Activated CD4-positive, alpha-beta T cell treated with anti-CD3 and anti-CD28 coated beads, Interleukin-2, amount 10 ng/mL, durations not matched to agents 7 days and 5 days (primary cell): ENCODE results near the gene RANBP3. TPM values are rescaled to one million over a fixed set of nuclear protein-coding genes. Genes with fewer than 3 reads are reported as not detected.

ENCODE experiments used
- CTCF ChIA-PET: fragments of 350-600 bp; sonication (Branson Sonifier 250); formaldehyde crosslinking; loops from one replicate; lab custom pipeline; 2021; ENCODE audit warnings: antibody characterized with exemption; lab: Charles Lee
- POLR2A ChIA-PET: fragments of 350-600 bp; sonication (Branson Sonifier 250); formaldehyde crosslinking; loops from one replicate; lab custom pipeline; 2021; ENCODE audit warnings: antibody characterized with exemption; lab: Charles Lee
- DNase-seq: peaks from one replicate; pipeline ENCODE4 v3.0.0-alpha.2; 2020
- H3K27ac Mint-ChIP-seq: one replicate; pipeline ENCODE4 v1.8.0; 2021; ENCODE audit warnings: mild to moderate bottlenecking, moderate library complexity, mixed read lengths
- H3K27me3 Mint-ChIP-seq: one replicate; pipeline ENCODE4 v1.8.0; 2021; ENCODE audit warnings: mixed read lengths
- H3K36me3 Mint-ChIP-seq: one replicate; pipeline ENCODE4 v1.8.0; 2021; ENCODE audit warnings: low read depth, mixed read lengths
- H3K4me1 Mint-ChIP-seq: one replicate; pipeline ENCODE4 v1.8.0; 2021; ENCODE audit warnings: mixed read lengths
- H3K4me3 Mint-ChIP-seq: one replicate; pipeline ENCODE4 v1.8.0; 2021; ENCODE audit warnings: mild to moderate bottlenecking, moderate library complexity, mixed read lengths
- H3K9me3 Mint-ChIP-seq: one replicate; pipeline ENCODE4 v1.8.0; 2021; ENCODE audit warnings: mixed read lengths
- total RNA-seq, 2 experiments: library from RNA; stranded (reverse); gene quantifications; one replicate each; pipeline ENCODE4 v1.2.3, GENCODE V29; 2021

Gene RANBP3
- total RNA-seq, 2 experiments from 2014 or later: 97.4 to 98.0 TPM

DNA sequence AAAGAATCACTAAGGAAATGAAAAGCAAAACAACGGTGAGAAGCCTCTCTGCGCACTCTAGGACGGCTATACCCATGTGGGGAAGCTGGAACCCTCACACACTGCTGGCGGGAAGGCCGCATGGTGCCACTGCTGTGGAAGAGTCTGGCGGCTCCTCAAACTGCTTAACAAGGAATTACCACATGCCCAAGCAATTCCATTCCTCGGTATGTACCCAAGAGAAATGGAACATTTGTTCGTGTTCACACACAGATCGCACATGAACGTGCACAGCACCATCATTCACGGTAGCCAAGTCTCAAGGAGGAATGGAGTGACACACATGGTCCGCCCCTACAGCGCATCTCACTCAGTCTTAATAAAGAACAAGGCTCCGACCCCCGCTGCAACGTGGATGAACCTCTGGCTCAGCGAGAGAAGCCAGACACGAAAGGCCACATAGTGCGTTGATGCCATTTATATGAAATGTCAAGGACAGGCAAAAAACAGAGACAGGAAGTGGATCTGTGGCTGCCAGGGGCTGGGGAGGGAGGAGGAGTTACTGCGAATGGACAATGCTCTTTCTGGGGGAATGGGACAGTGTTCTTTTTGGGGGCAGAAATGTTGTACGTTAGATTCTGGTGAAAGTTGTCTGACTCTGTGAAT lies 56.3 kb downstream of the RANBP3 start:
- no peak overlapping the region for H3K4me3 Mint-ChIP-seq
- H3K4me1 Mint-ChIP-seq: no peaks in the 10 kb centered on the region
- no peaks in the 10 kb centered on the region for H3K27me3 Mint-ChIP-seq
- peaks cover 29% of the 10 kb centered on the region for H3K36me3 Mint-ChIP-seq
- ChIA-PET POLR2A (no interaction called here), CTCF (no interaction called here)
- no peak for DNase-seq
- H3K9me3 Mint-ChIP-seq: no peaks in the 10 kb centered on the region
- peak overlapping the region; percentile 60 for H3K27ac Mint-ChIP-seq

DNA sequence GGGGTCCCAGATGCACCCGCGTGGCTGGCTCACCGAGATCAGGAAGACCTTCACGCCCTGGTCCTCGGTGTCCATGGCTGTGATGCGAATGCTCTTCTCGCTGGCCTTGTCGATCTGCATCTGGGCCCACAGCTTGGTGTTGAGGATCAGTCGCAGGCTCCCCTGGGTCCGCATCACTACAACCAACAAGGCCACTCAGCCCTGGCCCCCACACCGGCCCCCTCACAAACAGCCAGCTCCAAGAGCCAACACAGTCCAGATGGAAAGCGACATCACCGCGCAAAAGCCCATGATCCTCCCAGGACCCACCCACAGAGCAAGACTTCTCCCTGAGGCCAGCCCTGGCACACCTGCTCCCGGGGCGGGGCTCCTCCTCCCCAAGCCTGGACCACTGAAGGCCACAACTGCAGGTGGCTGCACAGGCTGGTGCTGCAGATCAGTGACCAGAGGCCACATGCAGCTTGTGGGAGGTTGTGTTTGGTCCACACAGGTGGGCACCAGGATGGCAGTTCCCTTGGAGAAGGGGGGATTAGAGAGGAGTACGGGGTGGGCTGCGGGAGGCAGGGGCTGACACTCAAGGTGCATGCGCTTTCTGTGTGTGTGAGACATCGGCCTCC lies 59.4 kb downstream of the RANBP3 start:
- Mint-ChIP-seq H3K4me3 (no peak overlapping the region), H3K4me1 (no peaks in the 10 kb centered on the region), H3K27ac (no peak overlapping the region), H3K36me3 (peaks cover 21% of the 10 kb centered on the region), H3K9me3 (no peaks in the 10 kb centered on the region), H3K27me3 (no peaks in the 10 kb centered on the region)
- DNase-seq: no peak
- POLR2A ChIA-PET: no interaction called here
- CTCF ChIA-PET: no interaction called here

DNA sequence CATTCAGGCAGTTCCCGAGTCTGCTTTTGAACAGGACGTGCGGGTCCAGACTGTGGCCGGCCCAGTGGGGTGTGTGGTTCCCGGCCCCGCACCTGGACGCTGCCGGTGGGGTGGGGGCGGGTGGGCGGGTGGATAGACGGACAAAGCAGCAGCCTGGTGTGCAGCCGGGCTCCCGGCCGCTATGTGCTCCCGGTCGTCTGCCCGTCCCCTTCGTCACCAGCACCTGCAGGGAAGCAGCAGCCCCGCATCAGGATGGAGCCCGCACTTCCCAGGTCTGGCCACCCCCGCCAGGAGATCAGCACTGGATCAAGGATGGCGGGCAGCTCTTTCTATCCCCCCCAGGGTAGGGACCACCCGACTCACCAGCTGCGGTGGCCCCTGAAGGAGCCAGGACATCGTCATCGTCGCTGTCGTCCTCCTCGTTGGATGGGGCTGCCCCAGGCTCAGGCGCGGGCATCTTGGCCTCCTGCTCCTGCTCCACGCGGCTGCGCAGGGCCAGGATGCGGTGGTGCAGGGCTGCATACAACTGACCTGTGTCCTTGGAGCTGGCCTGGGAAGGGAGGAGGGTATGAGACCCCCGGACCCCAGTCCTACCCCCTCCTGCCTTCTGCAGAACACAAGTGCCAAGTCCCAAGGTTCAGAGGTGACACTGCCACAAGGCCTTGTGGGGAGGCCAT lies 60.4 kb downstream of the RANBP3 start:
- no peaks in the 10 kb centered on the region for H3K4me1 Mint-ChIP-seq
- ChIA-PET CTCF (no interaction called here), POLR2A (no interaction called here)
- H3K27ac Mint-ChIP-seq: no peak overlapping the region
- no peak for DNase-seq
- H3K9me3 Mint-ChIP-seq: no peaks in the 10 kb centered on the region
- no peak overlapping the region for H3K4me3 Mint-ChIP-seq
- H3K36me3 Mint-ChIP-seq: peaks cover 16% of the 10 kb centered on the region
- no peaks in the 10 kb centered on the region for H3K27me3 Mint-ChIP-seq

DNA sequence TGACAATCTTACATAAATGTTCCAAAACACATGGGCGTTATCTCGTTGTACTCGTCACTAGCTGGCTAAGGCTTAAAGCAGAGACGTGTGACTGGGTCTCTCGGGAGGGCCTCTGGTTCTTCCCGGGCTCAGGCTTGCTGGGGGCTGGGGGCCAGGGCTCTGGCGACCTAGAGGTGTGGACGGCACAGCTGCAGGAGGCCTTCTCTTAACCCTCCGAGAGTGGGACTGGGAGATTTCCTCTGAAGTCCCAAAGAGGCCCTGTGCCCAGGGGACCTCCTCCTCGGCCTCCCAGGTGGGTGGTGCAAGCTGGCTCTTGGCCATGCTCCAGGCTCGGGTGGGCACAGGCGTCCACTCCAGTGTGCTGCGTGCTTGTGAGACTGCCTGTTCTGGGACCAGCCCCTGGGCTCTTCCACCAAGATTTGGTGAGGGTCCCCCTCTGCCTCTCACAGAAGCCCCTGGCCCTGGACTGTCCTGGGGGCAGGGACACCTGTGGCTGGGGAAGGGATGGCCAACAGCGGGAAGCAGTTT lies 61.7 kb downstream of the RANBP3 start:
- no peaks in the 10 kb centered on the region for H3K27me3 Mint-ChIP-seq

DNA sequence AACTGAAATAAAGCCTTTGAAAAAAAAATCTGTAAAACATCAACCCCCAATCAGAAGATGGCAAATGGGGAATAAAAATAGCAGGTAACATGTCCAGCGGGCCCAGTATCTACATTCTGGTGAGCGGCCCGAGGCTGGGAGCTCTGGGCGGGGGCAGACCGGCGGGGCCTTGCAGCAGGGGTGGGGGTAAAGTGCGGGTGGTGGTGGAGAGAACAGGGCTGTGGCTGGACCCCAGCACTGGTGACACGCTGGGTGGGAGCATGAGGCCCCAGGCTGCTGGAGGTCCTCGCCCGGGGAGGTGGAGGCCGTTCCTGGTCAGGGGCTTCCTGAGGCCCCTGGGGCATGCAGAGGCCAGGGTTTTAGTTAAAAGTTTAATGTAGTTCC lies 62.2 kb downstream of the RANBP3 start:
- H3K27ac Mint-ChIP-seq: no peak overlapping the region
- no peak for DNase-seq
- H3K4me3 Mint-ChIP-seq: no peak overlapping the region
- ChIA-PET CTCF (no interaction called here), POLR2A (no interaction called here)
- no peaks in the 10 kb centered on the region for H3K9me3 Mint-ChIP-seq
- no peaks in the 10 kb centered on the region for H3K4me1 Mint-ChIP-seq
- peaks cover 12% of the 10 kb centered on the region for H3K36me3 Mint-ChIP-seq
- H3K27me3 Mint-ChIP-seq: no peaks in the 10 kb centered on the region

More for the DNA sequence above, 61.7 kb downstream of the RANBP3 start:
- POLR2A ChIA-PET: no interaction called here
- H3K9me3 Mint-ChIP-seq: no peaks in the 10 kb centered on the region
- H3K36me3 Mint-ChIP-seq: peaks cover 12% of the 10 kb centered on the region
- H3K4me3 Mint-ChIP-seq: no peak overlapping the region
- no peaks in the 10 kb centered on the region for H3K4me1 Mint-ChIP-seq
- CTCF ChIA-PET: no interaction called here
- H3K27ac Mint-ChIP-seq: no peak overlapping the region
- DNase-seq: no peak

DNA sequence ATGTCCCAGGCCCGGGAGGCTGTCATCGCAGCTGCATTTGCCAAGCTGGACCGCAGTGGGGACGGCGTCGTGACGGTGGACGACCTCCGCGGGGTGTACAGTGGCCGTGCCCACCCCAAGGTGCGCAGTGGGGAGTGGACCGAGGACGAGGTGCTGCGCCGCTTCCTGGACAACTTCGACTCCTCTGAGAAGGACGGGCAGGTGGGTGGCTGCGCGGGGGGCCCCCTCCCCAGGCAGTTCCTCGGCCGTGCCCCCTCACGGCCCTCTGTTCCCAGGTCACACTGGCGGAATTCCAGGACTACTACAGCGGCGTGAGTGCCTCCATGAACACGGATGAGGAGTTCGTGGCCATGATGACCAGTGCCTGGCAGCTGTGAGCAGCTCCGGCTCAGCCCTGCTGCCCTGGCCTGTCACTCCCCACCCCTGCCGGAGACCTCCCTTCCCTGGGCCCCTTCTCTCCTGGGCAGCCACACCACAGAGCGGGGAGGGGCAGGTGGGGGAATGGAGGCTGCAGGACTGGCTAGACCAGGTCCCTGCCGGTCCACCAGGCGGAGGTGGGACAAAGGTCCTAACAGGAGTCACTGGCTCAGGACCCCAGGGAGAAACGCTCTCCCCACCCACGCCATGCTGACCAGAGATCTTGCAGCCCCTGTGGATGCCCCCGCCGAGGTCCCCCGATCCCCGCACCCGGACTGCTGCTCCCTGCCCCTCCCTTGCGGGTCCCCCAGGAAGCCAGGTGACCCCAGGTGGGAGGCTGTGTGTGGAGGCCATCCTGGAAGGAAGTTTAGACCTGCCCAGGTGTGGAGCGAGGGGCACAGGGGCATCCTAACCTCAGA lies 62.8 kb downstream of the RANBP3 start:
- ChIA-PET POLR2A (no interaction called here), CTCF (no interaction called here)
- no peak for DNase-seq
- no peak overlapping the region for H3K4me3 Mint-ChIP-seq
- no peaks in the 10 kb centered on the region for H3K4me1 Mint-ChIP-seq
- H3K27ac Mint-ChIP-seq: no peak overlapping the region
- no peaks in the 10 kb centered on the region for H3K9me3 Mint-ChIP-seq
- peaks cover 12% of the 10 kb centered on the region for H3K36me3 Mint-ChIP-seq
- H3K27me3 Mint-ChIP-seq: no peaks in the 10 kb centered on the region

DNA sequence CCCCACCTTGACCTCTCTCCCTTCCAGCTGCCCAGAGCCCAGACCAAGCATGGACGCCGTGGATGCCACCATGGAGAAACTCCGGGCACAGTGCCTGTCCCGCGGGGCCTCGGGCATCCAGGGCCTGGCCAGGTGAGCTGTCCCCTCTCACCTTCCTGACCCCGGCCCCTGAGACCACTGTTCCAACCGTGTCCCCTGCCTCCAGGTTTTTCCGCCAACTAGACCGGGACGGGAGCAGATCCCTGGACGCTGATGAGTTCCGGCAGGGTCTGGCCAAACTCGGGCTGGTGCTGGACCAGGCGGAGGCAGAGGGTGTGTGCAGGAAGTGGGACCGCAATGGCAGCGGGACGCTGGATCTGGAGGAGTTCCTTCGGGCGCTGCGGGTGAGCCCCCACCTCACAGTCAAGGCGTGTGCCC lies 63.6 kb downstream of the RANBP3 start:
- DNase-seq: no peak
- ChIA-PET POLR2A (no interaction called here), CTCF (no interaction called here)
- H3K4me1 Mint-ChIP-seq: no peaks in the 10 kb centered on the region
- H3K27ac Mint-ChIP-seq: no peak overlapping the region
- H3K27me3 Mint-ChIP-seq: no peaks in the 10 kb centered on the region
- no peak overlapping the region for H3K4me3 Mint-ChIP-seq
- H3K9me3 Mint-ChIP-seq: no peaks in the 10 kb centered on the region
- peaks cover 13% of the 10 kb centered on the region for H3K36me3 Mint-ChIP-seq

DNA sequence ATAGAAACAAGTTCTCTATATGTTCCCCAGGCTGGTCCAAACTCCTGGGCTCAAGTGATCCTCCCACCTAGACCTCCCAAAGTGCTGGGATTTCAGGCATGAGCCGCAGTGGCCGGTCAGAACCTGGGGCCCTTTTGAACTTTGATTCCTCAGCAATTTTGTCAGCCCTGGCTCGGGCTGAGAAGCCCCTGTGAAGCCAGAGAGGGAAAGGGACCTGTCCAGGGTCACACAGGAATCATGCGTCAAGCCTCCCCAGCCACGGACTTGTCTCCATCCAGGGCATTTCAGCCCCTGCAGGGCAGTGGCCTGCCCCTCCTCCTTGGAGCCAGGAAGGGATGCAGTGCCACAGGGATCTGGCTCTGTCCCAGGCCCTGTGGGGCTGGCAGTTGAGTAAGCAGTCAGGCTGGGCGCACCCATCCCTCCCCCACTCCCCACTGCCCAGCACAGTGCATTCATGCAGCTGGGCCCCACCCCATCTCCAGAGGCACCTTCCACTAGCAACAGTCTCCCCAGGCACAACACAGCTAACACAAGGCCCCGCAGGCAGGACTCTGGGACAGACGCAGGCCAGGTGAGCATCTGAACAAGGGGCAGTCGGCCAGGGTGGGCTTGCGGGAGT lies 64.1 kb downstream of the RANBP3 start, which contains the start of gene CAPS:
TSS of gene CAPS (plus strand) at position 516 of the 619 bp plus-strand sequence. CDS start 153 bp downstream, outside the sequence.
- H3K36me3 Mint-ChIP-seq: peaks cover 13% of the 10 kb centered on the region
- H3K27ac Mint-ChIP-seq: no peak within 1 kb of the TSS
- no peaks in the 10 kb centered on the region for H3K27me3 Mint-ChIP-seq
- no peak for DNase-seq
- no peaks in the 10 kb centered on the region for H3K9me3 Mint-ChIP-seq
- H3K4me1 Mint-ChIP-seq: no peaks in the 10 kb centered on the region
- H3K4me3 Mint-ChIP-seq: no peak within 1 kb of the TSS
- CTCF ChIA-PET: interaction anchor here (0.7 kb wide), 1 partner anchor 23 kb away, joined by 3 read pairs; no protein-coding TSS in a partner anchor
- POLR2A ChIA-PET: no interaction called here

DNA sequence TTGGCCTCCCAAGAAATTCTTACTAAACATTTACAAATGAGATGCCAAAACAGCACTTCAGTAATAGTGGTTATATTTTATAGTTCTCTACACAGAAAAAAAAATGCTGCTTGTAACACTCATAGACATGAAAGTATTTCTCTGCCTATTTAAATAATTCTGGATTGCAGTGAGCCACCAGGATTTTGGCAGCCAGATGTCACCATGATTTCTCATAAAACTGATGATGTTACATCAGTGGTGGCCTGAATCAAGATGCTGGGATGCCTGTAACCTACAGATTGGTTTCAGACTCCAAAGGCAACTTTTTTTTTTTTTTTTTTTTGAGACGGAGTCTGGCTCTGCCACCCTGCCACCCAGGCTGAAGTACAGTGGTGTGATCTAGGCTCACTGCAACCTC lies 66.6 kb downstream of the RANBP3 start:
- no peaks in the 10 kb centered on the region for H3K9me3 Mint-ChIP-seq
- H3K27ac Mint-ChIP-seq: no peak overlapping the region
- no peak overlapping the region for H3K4me3 Mint-ChIP-seq
- H3K4me1 Mint-ChIP-seq: peaks cover 6% of the 10 kb centered on the region
- ChIA-PET CTCF (interaction anchor here (0.7 kb wide), 1 partner anchor 23 kb away, joined by 4 read pairs; no protein-coding TSS in a partner anchor), POLR2A (no interaction called here)
- H3K36me3 Mint-ChIP-seq: peaks cover 7% of the 10 kb centered on the region
- no peak for DNase-seq
- no peaks in the 10 kb centered on the region for H3K27me3 Mint-ChIP-seq

DNA sequence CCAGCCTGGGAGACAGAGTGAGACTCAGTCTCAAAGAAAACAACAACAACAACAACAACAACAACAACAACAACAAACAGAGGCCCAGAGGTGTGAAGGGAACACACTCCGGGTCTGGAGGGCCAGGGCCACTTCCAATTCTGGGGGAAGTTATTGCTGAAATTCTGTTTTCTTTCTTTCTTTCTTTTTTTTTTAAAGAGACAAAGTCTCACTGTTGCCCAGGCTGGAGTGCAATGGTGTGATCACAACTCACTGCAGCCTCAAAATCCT lies 67.4 kb downstream of the RANBP3 start:
- Mint-ChIP-seq H3K27ac (no peak overlapping the region), H3K4me3 (no peak overlapping the region), H3K27me3 (no peaks in the 10 kb centered on the region), H3K4me1 (peaks cover 10% of the 10 kb centered on the region), H3K9me3 (no peaks in the 10 kb centered on the region), H3K36me3 (peaks cover 5% of the 10 kb centered on the region)
- DNase-seq: no peak
- POLR2A ChIA-PET: no interaction called here
- CTCF ChIA-PET: no interaction called here

DNA sequence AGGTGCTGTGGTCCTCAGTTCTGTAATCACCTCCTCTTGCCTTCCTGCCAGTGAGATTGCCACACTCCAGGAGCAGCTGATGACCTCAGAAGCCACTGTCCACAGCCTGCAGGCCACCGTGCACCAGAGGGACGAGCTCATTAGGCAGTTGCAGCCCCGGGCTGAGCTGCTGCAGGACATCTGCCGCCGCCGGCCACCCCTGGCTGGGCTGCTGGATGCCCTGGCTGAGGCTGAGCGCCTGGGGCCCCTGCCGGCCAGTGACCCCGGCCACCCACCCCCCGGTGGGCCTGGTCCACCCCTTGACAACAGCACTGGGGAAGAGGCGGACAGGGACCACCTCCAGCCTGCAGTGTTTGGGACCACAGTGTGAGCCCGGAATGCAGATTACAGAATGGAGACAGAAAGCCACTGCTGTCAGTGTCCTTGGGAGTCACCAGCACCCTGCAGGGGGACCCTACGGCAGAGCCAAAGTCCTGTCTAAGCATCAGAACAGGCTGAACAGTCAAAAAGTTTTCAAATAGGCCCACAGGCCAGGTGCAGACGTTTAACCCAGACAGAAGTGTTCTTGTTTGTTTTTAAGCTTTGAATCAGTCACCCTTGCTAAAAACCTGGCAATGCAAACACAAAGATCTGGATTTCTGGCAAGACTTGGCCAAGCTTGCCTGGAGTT lies 69.0 kb downstream of the RANBP3 start:
- no peak overlapping the region for H3K27ac Mint-ChIP-seq
- CTCF ChIA-PET: interaction anchor here (1.3 to 2.0 kb wide), 2 partner anchors 39 to 105 kb away, joined by 5 to 7 read pairs; no protein-coding TSS in a partner anchor
- H3K36me3 Mint-ChIP-seq: peaks cover 5% of the 10 kb centered on the region
- H3K9me3 Mint-ChIP-seq: no peaks in the 10 kb centered on the region
- H3K27me3 Mint-ChIP-seq: no peaks in the 10 kb centered on the region
- no peak for DNase-seq
- H3K4me3 Mint-ChIP-seq: no peak overlapping the region
- POLR2A ChIA-PET: no interaction called here
- H3K4me1 Mint-ChIP-seq: peaks cover 10% of the 10 kb centered on the region

DNA sequence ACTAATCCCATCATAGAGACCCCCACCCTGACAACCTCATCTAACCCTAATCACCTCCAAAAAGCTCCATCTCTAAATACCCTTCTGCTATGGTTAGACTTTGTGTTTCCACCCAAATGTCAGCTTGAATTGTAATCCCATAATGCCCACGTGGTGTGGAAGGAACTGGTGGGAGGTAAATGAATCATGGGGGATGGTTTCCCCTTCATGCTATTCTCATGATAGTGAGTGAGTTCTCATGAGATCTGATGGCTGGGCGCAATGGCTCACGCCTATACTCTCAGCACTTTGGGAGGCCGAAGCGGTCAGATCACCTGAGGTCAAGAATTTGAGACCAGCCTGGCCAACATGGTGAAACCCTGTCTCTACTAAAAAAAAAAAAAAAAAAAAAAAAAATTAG lies 70.7 kb downstream of the RANBP3 start:
- DNase-seq: no peak
- H3K36me3 Mint-ChIP-seq: peaks cover 9% of the 10 kb centered on the region
- H3K4me3 Mint-ChIP-seq: no peak overlapping the region
- no peak overlapping the region for H3K27ac Mint-ChIP-seq
- no peaks in the 10 kb centered on the region for H3K27me3 Mint-ChIP-seq
- CTCF ChIA-PET: interaction anchor here (2.0 kb wide), 1 partner anchor 103 kb away, joined by 7 read pairs; no protein-coding TSS in a partner anchor
- H3K4me1 Mint-ChIP-seq: peaks cover 19% of the 10 kb centered on the region
- POLR2A ChIA-PET: no interaction called here
- no peaks in the 10 kb centered on the region for H3K9me3 Mint-ChIP-seq
